Stimulated activated CD8-positive, alpha-beta memory T cell treated with anti-CD3 and anti-CD28 coated beads, Interleukin-2, amount 100 ng/mL, for 1 hour (primary cell): ENCODE results near the gene ZNF507.

Source experiments
- DNase-seq, 2 donors: peaks; one replicate each; pipeline ENCODE4 v3.0.0-alpha.2; 2020; ENCODE audit warnings: low read depth in 2 of 2

ZNF507 gene

DNA sequence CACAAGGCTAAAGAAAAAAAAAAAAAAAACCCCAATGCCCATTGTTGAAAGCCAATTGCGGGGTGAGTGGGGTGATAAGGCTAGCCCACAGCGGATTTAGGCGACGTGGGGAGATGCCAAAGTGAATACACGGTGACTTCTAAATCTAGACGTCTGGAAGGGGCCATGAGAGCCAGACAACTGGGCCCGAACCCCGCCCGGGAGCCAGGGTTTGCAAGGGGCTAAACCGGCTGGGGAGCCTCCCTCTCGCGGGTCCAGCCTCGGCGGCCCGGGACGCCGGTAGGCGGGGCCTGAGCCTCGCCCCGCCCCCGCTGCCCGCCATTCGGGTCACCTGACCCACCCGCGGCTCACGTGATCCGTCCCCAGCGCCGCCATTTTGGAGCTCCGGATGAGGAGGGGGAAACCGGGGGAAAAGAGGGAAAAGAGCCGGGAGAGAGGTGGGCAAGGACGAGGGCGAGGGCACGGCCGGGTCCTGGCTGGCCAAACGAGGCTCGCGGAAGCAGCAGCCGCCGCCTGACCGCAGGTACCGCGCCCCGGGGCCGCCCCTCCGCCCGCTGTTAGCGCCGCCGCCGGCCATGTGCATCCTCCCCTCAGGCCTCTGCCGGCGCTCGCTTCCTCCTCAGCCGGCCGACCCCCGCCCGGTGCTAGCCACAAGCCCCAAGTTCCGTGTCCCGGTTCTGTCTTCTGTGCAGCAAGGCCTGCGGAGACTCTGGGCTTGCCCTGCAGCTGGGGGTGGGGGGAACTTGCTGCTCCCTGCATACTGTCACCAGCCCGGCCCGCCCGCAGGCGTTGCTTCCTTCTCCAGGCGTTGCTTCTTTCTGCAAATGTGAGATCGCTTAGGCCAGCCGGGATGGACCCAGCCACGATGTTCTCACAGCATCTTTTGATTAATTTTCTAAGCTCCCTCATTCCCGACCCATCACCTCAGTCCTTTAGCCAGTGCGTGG, at the start of gene ZNF507:
Gene ZNF507, plus strand, starts transcription at position 350 of the 947 bp plus-strand sequence. CDS start 7,221 bp downstream, outside the sequence.
- DNase-seq: peak; percentile 61 to 70

DNA sequence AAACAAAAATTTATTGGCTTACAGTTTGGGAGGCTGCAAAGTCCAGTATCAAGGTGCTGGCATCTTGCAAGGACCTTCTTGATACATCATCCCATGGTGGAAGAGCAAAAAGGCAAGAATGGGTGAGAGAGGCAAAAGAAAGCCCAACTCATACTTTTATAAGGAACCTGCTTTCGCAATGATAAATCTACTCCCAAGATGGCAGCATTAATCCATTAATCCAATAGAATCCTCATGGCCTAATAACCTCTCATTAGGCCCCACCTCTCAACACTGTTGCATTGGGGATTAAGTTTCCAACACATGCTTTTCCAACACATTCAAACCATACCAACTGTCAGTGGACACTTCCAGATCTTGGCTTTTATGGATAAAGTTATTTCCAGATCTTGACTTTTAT, 48.7 kb upstream of the ZNF507 start:
- DNase-seq: no peak

- no peak for DNase-seq
Observed at GRCh38 chr19:32302778-32303177, 42.6 kb upstream of the ZNF507 start.

GRCh38 chr19:32303193-32303592, 42.2 kb upstream of the ZNF507 start:
- no peak for DNase-seq

- DNase-seq: no peak
Observed at GRCh38 chr19:32307591-32307990, 37.8 kb upstream of the ZNF507 start.

DNA sequence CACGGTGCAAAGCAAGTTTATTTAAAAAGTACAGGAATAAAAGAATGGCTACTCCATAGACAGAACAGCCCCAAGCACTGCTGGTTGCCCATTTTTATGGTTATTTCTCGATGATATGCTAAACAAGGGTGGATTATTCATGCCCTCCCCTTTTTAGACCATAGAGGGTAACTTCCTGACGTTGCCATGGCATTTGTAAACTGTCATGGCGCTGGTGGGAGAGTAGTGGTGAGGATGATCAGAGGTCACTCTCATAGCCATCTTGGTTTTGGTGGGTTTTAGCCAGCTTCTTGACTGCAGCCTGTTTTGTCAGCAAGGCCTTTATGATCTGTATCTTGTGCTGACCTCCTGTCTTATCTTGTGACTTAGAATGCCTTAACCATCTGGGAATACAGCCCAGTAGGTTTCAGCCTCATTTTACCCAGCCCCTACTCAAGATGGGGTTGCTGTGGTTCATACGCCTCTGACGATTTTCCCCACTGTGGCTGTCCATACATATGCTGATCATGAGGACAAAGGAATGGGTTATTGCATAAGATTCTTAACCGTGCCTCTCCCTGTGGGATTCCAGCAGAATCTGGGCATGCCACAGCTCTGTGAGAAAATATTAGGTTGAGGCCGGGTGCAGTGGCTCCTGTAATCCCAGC, 36.9 kb upstream of the ZNF507 start:
- DNase-seq: no peak

GRCh38 chr19:32309711-32310390, 35.6 kb upstream of the ZNF507 start:
- no peak for DNase-seq

DNA sequence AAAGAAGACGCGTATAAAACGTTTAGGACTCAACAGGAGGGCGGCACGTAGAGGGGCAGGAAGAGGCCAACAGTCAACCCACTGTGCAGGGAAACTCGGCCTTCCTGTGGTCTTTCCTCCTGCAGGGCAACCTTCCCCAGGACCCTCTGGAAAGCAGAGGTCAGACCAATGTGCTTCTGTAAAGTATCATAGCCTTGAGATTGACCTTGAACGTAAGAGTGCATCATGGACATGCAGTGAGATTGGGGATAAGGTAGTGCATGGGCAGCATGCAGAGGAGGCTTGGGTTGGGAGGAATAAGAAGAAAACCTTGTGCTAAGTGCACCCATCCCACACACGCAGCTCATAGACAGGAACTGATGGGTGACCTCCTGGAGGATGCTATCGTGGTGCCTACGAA, 34.0 kb upstream of the ZNF507 start:
- DNase-seq: no peak

GRCh38 chr19:32313569-32314265, 31.7 kb upstream of the ZNF507 start:
- DNase-seq: no peak

GRCh38 chr19:32316034-32316433, 29.4 kb upstream of the ZNF507 start:
- no peak for DNase-seq

DNA sequence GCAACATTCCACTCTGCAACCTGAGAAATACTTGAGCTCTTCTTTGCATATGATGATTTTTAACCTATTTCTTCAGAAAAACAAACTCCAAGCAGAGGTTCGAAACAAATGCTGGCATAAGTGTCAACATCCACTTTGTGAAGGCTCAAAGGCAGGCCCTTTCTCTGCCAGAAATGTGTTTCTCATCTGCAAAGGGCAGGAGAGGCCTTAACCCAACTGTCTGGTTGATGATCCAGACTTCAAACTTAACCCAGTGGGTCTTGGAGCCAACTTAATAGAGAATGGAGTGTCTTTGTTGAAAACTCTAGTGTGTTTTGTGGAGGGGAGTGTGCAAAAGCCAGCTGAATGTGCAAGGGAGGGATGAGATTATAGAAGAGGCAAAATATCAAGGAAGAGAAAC, 28.3 kb upstream of the ZNF507 start:
- DNase-seq: no peak

GRCh38 chr19:32318884-32319520, 26.4 kb upstream of the ZNF507 start:
- DNase-seq: no peak

- no peak for DNase-seq
Observed at GRCh38 chr19:32322541-32322940, 22.9 kb upstream of the ZNF507 start.

DNA sequence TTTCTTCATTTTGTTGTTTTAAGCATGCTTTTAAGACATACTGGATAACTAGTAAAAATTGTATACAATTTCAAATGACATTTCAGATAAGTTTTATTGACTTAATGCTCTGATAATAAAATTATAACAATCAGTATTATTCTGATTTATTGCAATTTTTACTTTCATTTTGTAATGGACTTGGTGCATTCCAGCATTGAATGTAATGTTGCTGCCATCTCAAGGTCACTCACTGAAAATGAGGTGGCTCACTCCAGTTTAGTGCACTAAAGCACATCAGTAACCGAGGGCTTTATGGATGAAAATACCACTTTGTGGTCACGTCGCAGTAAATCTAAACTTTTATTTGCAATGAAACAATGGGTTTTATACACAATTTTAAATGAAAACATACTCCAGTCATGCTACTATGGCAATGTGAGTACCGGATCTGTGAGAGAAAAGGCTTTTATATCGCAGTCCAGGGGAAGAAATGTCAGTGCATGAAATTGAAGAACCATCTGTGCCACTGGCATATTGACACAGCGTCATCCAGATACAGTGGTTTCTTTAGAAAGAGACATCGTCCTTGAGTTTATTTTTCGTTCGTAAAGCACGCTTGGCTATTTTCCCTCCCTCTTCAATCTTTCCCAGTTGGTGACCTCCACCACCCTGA, 20.7 kb upstream of the ZNF507 start:
- no peak for DNase-seq

DNA sequence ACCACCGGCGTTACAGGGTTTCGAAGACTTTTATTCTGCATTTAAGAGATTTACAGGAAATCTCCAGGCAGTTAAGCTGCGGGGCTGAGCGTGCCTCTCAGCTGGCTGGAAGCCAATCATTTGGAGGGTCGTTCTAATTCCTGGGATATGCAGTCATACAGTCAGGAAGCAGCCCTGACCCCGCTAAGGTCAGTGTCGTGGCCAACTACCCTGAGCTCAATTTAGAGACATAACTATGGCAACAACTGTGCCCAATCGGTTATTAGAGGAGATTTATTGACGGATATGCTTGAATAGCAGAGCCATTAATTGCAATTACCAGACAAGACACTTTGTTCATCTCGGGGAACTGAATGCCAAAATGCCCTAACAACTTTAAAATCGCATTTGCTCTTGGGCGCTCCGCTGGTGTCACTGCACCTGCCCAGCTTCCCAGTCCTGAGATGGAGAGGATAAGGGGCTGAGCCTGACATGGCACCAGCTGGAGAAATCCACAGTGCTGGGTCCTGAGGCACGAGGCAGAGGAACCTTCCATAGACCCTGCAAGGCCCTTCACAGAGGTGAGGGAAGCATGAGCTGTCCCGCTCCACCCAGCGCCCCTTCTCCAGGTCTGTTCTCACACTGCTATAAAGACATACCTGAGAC, 15.1 kb upstream of the ZNF507 start:
- no peak for DNase-seq

GRCh38 chr19:32333227-32333626, 12.2 kb upstream of the ZNF507 start:
- no peak for DNase-seq

GRCh38 chr19:32336259-32337083, 8.9 kb upstream of the ZNF507 start:
- no peak for DNase-seq

DNA sequence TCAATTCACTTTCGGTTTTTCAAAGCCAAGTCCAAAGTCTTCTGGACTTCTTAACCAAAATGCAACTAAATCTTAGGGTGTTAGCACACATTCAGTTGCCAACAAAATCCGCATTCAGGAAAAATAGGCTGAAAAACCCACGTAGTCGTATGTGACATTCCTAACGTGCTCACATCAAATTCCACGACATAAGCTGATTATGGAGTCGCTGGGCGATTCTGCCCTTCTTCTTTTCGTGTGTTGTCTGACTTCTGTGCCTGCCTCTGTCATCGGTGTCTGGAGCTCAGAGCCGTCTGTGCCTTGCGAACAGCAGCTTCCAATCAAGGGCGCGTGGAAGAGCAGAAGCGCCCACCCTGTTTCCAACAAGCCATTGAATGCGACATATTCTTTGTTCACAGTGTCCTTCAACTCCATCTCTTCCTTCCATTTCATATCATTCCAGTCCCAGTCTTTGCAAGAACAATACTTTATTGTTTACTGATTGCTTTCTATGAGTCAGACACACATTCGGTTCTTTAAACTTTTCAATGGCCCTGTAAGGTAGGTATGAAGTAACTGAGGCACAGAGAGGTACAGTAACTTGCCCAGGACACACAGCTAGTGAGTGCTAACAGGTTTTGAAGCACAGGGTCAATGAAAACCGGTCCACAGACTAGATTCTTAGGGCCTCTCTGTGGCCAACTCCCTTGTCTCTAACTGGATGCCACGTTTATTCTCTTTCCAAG, 8.2 kb upstream of the ZNF507 start:
- DNase-seq: no peak

- no peak for DNase-seq
Observed at GRCh38 chr19:32339423-32339822, 6.0 kb upstream of the ZNF507 start.
